ENCODE results near the gene JAG2. TPM values are rescaled to one million over a fixed set of nuclear protein-coding genes. Genes with fewer than 3 reads are reported as not detected.
A peak's percentile ranks its signal among the peaks of the same experiment; 100 is the strongest.

The JAG2 gene
- total and polyA plus RNA-seq, 2 of the 4 experiments (the other 2 are of a cell fraction) = 0.18 to 0.58 TPM

DNA sequence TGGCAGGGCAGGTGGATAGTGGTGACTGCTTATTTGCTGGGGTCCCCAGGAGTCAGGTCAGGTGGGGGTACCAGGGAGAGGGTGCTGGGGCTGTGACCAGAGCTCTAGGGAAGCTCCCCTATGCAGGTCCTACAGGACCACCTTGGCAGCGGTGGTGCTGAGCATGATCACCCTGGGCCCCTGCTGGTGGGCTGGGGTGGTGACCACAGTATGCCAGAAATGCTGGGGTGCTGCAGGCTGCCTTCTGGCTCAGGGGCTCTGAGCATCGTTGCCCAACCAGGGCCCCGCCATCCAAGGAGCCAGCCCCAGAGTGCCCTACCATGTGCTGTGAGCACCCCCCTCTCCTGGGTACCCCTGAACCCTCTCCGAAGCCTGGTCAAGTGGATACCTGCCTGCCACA is 30.0 kb upstream of the JAG2 start:
- Histone ChIP-seq H3K23ac (ENCODE audit: low read depth, low read length) (no peak overlapping the region), H3K36me3 (ENCODE audit: control insufficient read depth, insufficient read depth, low read length) (no peaks in the 10 kb centered on the region), H3K4ac (ENCODE audit: low read depth, low read length) (no peak overlapping the region), H2AFZ (replicated peaks; ENCODE audit: low read length, poor library complexity) (peak overlapping the region; percentile 70), H2AK5ac (ENCODE audit: low read depth, low read length) (no peak overlapping the region), H4K8ac (ENCODE audit: low read depth in 2 of 2, low read length in 2 of 2) (no peak overlapping the region), H2BK20ac (ENCODE audit: low read depth, low read length) (no peak overlapping the region), H3K27ac (ENCODE audit: insufficient read depth, low read length) (no peak overlapping the region), H3K4me2 (ENCODE audit: low read depth, low read length) (no peak overlapping the region), H2AK9ac (replicated peaks; ENCODE audit: low read depth, low read length, poor library complexity) (no peak overlapping the region), H3K79me1 (ENCODE audit: low read depth in 1 of 2, low read length in 2 of 2) (no peaks in the 10 kb centered on the region), H3K9me3 (ENCODE audit: control insufficient read depth, insufficient read depth, low read length) (no peaks in the 10 kb centered on the region), H4K91ac (ENCODE audit: insufficient read depth, low read depth, low read length) (no peak overlapping the region), H2BK5ac (ENCODE audit: low read depth, low read length, poor library complexity, severe bottlenecking) (no peak overlapping the region), H4K5ac (ENCODE audit: low read depth, low read length) (no peak overlapping the region), H3K18ac (ENCODE audit: low read depth, low read length) (no peak overlapping the region), H3K9ac (ENCODE audit: low read depth, low read length) (no peak overlapping the region), H3K4me1 (ENCODE audit: control insufficient read depth, insufficient read depth, low read length) (peaks cover 3% of the 10 kb centered on the region; the same call in 1 of the 2 replicates), H3K4me3 (ENCODE audit: insufficient read depth, low read depth, low read length) (no peak overlapping the region), H2BK120ac (ENCODE audit: low read depth, low read length) (no peak overlapping the region), H3K14ac (replicated peaks; ENCODE audit: low read depth, low read length) (no peak overlapping the region), H3K9me1 (ENCODE audit: insufficient read depth, low read length) (no peaks in the 10 kb centered on the region), H2BK15ac (ENCODE audit: low read depth, low read length) (no peak overlapping the region), H3K56ac (ENCODE audit: extremely low read depth, insufficient read depth, low read length) (no peak overlapping the region), H4K20me1 (ENCODE audit: insufficient read depth, low read length) (no peaks in the 10 kb centered on the region; the same call in 1 of the 2 replicates), H3K27me3 (ENCODE audit: control insufficient read depth, insufficient read depth, low read length) (peaks cover 44% of the 10 kb centered on the region)
- dilution Hi-C loops (cut with HindIII; ENCODE audit: low sequenced_read_pairs, unreplicated experiment) (no loop called here), intact Hi-C loops (cut with micrococcal nuclease) (no loop called here), in situ Hi-C loops (cut with MboI; ENCODE audit: low sequenced_read_pairs) (no loop called here)
- TF ChIP-seq FOS (IDR thresholded peaks at IDR 0.05; ENCODE audit: low read depth, low read length) = no peak
- no peak for TF ChIP-seq RFX5 (IDR thresholded peaks at IDR 0.05; ENCODE audit: low read depth, low read length)
- TF ChIP-seq, protein P1, sequence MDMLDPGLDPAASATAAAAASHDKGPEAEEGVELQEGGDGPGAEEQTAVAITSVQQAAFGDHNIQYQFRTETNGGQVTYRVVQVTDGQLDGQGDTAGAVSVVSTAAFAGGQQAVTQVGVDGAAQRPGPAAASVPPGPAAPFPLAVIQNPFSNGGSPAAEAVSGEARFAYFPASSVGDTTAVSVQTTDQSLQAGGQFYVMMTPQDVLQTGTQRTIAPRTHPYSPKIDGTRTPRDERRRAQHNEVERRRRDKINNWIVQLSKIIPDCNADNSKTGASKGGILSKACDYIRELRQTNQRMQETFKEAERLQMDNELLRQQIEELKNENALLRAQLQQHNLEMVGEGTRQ (IDR thresholded peaks at IDR 0.05; ENCODE audit: low read depth, low read length) = no peak
- TF ChIP-seq MAFK (IDR thresholded peaks at IDR 0.05; ENCODE audit: low read depth, low read length) = no peak
- no peak for TF ChIP-seq POLR2A (IDR thresholded peaks at IDR 0.05; ENCODE audit: low read depth, low read length)
- no peak for TF ChIP-seq ELK1 (IDR thresholded peaks at IDR 0.05; ENCODE audit: borderline replicate concordance, low read depth, low read length)
- TF ChIP-seq CEBPB (IDR thresholded peaks at IDR 0.05; ENCODE audit: low read depth, low read length) = no peak
- TF ChIP-seq CHD1 (IDR thresholded peaks at IDR 0.05; ENCODE audit: low read depth, low read length) = no peak
- TF ChIP-seq RAD21 (IDR thresholded peaks at IDR 0.05; ENCODE audit: low read length) = no peak
- no peak for TF ChIP-seq MXI1 (IDR thresholded peaks at IDR 0.05; ENCODE audit: borderline replicate concordance, low read depth, low read length)
- no peak for TF ChIP-seq RCOR1 (IDR thresholded peaks at IDR 0.05; ENCODE audit: insufficient replicate concordance, low read length)
- TF ChIP-seq CTCF (conservative IDR thresholded peaks at IDR 0.05; ENCODE audit: low read depth, low read length) = no peak
- TF ChIP-seq BHLHE40 (IDR thresholded peaks at IDR 0.05; ENCODE audit: low read depth, low read length) = no peak
- TF ChIP-seq MAZ (IDR thresholded peaks at IDR 0.05; ENCODE audit: borderline replicate concordance, low read depth, low read length) = no peak
- no peak for TF ChIP-seq SMC3 (IDR thresholded peaks at IDR 0.05; ENCODE audit: low read depth, low read length)
- ATAC-seq (ENCODE audit: low read depth) (no peak), DNase-seq (no peak)
- no TSS peak for BruUV-seq (replicated peaks)
- 70% methylated on average over 2 of the region's 4 CpGs; no CpG with 5 or more reads in 1 of the 2 experiments for WGBS, 2 experiments (ENCODE audit: extremely low coverage in 2 of 2, insufficient read length in 1 of 2)
- CTCF ChIA-PET = no interaction called here
- POLR2A ChIA-PET (ENCODE audit: unreplicated experiment) = no interaction called here

All from IMR-90 (cell line).